IMR-90 (cell line): Measurements from ENCODE around the gene RSRC1. TPM values are rescaled to one million over a fixed set of nuclear protein-coding genes. Genes with fewer than 3 reads are reported as not detected.

Experiments
- ATAC-seq: fragments of 200-7000 bp; cut with Tn5 transposase; 2 replicates; pipeline ENCODE4 v1.9.1; 2020; ENCODE audit warnings: low read depth, mild to moderate bottlenecking, moderate library complexity
- BruUV-seq: library from RNA; stranded (reverse); fragments of 400-500 nt; replicated peaks from 2 replicates; lab custom pipeline; 2021; lab: Mats Ljungman, UMichigan
- CTCF ChIA-PET: fragments of 300-600 bp; formaldehyde crosslinking; extraction: SDS; loops from one replicate; lab custom pipeline; 2021; ENCODE audit warnings: antibody characterized with exemption; lab: Yijun Ruan, JAX
- POLR2A ChIA-PET: fragments of 300-600 bp; sonication (Branson Sonifier 250); formaldehyde crosslinking; loops from one replicate; lab custom pipeline; 2022; ENCODE audit warnings: antibody characterized with exemption; ENCODE audit not compliant: unreplicated experiment; lab: Charles Lee
- DNase-seq: peaks from one replicate; pipeline ENCODE4 v3.0.0; 2013
- H2AFZ ChIP-seq: replicated peaks from 2 replicates; pipeline ENCODE3; 2013; ENCODE audit warnings: low read length, mild to moderate bottlenecking; ENCODE audit not compliant: poor library complexity
- H2AK5ac ChIP-seq: 2 replicates; pipeline ENCODE4 v1.6.1; 2013; ENCODE audit warnings: low read depth, low read length, inconsistent platforms
- H2AK9ac ChIP-seq: replicated peaks from 2 replicates; pipeline ENCODE3; 2013; ENCODE audit warnings: mild to moderate bottlenecking, low read depth, low read length, moderate library complexity; ENCODE audit not compliant: poor library complexity
- H2BK120ac ChIP-seq: 2 replicates; pipeline ENCODE4 v1.6.1; 2013; ENCODE audit warnings: low read depth, low read length, inconsistent platforms
- H2BK15ac ChIP-seq: 3 replicates; pipeline ENCODE4 v1.6.1; 2013; ENCODE audit warnings: low read depth, low read length, inconsistent platforms
- H2BK20ac ChIP-seq: 2 replicates; pipeline ENCODE4 v1.6.1; 2013; ENCODE audit warnings: low read depth, mild to moderate bottlenecking, inconsistent platforms, low read length, moderate library complexity
- H2BK5ac ChIP-seq: 2 replicates; pipeline ENCODE4 v1.6.1; 2013; ENCODE audit warnings: mild to moderate bottlenecking, low read depth, low read length, inconsistent platforms; ENCODE audit not compliant: poor library complexity, severe bottlenecking
- H3K14ac ChIP-seq: replicated peaks from 2 replicates; pipeline ENCODE4 v1.6.1; 2013; ENCODE audit warnings: low read depth, low read length, inconsistent platforms
- H3K18ac ChIP-seq: 2 replicates; pipeline ENCODE4 v1.6.1; 2013; ENCODE audit warnings: low read depth, low read length, control low read depth
- H3K23ac ChIP-seq: 2 replicates; pipeline ENCODE4 v1.6.1; 2013; ENCODE audit warnings: low read depth, low read length, inconsistent platforms
- H3K27ac ChIP-seq: 2 replicates; pipeline ENCODE4 v1.5.1; 2013; ENCODE audit warnings: mild to moderate bottlenecking, control low read depth, low read length; ENCODE audit not compliant: insufficient read depth
- H3K27me3 ChIP-seq: 2 replicates; pipeline ENCODE4 v1.6.1; 2013; ENCODE audit warnings: low read length; ENCODE audit not compliant: control insufficient read depth, insufficient read depth
- H3K36me3 ChIP-seq: 2 replicates; pipeline ENCODE4 v1.6.1; 2013; ENCODE audit warnings: low read length, mixed read lengths; ENCODE audit not compliant: control insufficient read depth, insufficient read depth
- H3K4ac ChIP-seq: 2 replicates; pipeline ENCODE4 v1.6.1; 2013; ENCODE audit warnings: low read depth, low read length, inconsistent platforms
- H3K4me1 ChIP-seq: 2 replicates; pipeline ENCODE4 v1.6.1; 2013; ENCODE audit warnings: low read length, mixed read lengths; ENCODE audit not compliant: control insufficient read depth, insufficient read depth
- H3K4me2 ChIP-seq: 2 replicates; pipeline ENCODE4 v1.6.1; 2013; ENCODE audit warnings: low read depth, mild to moderate bottlenecking, control low read depth, low read length, moderate library complexity
- H3K4me3 ChIP-seq: 2 replicates; pipeline ENCODE4 v1.5.1; 2013; ENCODE audit warnings: low read depth, mild to moderate bottlenecking, control low read depth, low read length, moderate library complexity; ENCODE audit not compliant: insufficient read depth
- H3K56ac ChIP-seq: 2 replicates; pipeline ENCODE4 v1.6.1; 2013; ENCODE audit warnings: low read length, inconsistent platforms; ENCODE audit not compliant: insufficient read depth; ENCODE audit errors: extremely low read depth
- H3K79me1 ChIP-seq, 2 experiments: 2 replicates each; pipeline ENCODE4 v1.6.1; 2013; ENCODE audit warnings: low read length in 2 of 2, inconsistent platforms in 1 of 2, low read depth in 1 of 2
- H3K9ac ChIP-seq: 2 replicates; pipeline ENCODE4 v1.6.1; 2013; ENCODE audit warnings: low read depth, low read length, control low read depth
- H3K9me1 ChIP-seq: 2 replicates; pipeline ENCODE4 v1.6.1; 2013; ENCODE audit warnings: low read length, inconsistent platforms; ENCODE audit not compliant: insufficient read depth
- H3K9me3 ChIP-seq: 2 replicates; pipeline ENCODE4 v1.6.1; 2013; ENCODE audit warnings: low read length; ENCODE audit not compliant: control insufficient read depth, insufficient read depth
- H4K20me1 ChIP-seq: 2 replicates; pipeline ENCODE4 v1.6.1; 2013; ENCODE audit warnings: low read length, inconsistent platforms; ENCODE audit not compliant: insufficient read depth
- H4K5ac ChIP-seq: 2 replicates; pipeline ENCODE4 v1.6.1; 2013; ENCODE audit warnings: mild to moderate bottlenecking, low read depth, low read length, control low read depth
- H4K8ac ChIP-seq, 2 experiments: 2 replicates each; pipeline ENCODE4 v1.6.1; 2013; ENCODE audit warnings: low read depth in 2 of 2, low read length in 2 of 2, control low read depth in 1 of 2, inconsistent platforms in 1 of 2
- H4K91ac ChIP-seq: 2 replicates; pipeline ENCODE4 v1.6.1; 2013; ENCODE audit warnings: low read depth, low read length, inconsistent platforms; ENCODE audit not compliant: insufficient read depth
- BHLHE40 ChIP-seq: fragments of 150-350 bp; IDR thresholded peaks from 2 replicates; pipeline ENCODE4 v1.6.1; 2016; ENCODE audit warnings: mild to moderate bottlenecking, low read depth, low read length
- CEBPB ChIP-seq: IDR thresholded peaks from 2 replicates; pipeline ENCODE4 v1.6.1; 2012; ENCODE audit warnings: low read depth, low read length, improper control_type of control experiment
- CHD1 ChIP-seq: IDR thresholded peaks from 2 replicates; pipeline ENCODE4 v1.6.1; 2012; ENCODE audit warnings: low read depth, low read length, improper control_type of control experiment
- FOS ChIP-seq: fragments of 150-350 bp; IDR thresholded peaks from 2 replicates; pipeline ENCODE4 v1.6.1; 2016; ENCODE audit warnings: low read depth, low read length
- MAFK ChIP-seq: IDR thresholded peaks from 2 replicates; pipeline ENCODE4 v1.6.1; 2012; ENCODE audit warnings: low read depth, low read length, improper control_type of control experiment
- MAZ ChIP-seq: IDR thresholded peaks from 2 replicates; pipeline ENCODE4 v1.6.1; 2012; ENCODE audit warnings: low read depth, mild to moderate bottlenecking, low read length, improper control_type of control experiment, moderate library complexity, borderline replicate concordance
- MXI1 ChIP-seq: IDR thresholded peaks from 2 replicates; pipeline ENCODE4 v1.6.1; 2012; ENCODE audit warnings: low read depth, mild to moderate bottlenecking, low read length, moderate library complexity, borderline replicate concordance
- NFE2L2 ChIP-seq: fragments of 150-350 bp; IDR thresholded peaks from 2 replicates; pipeline ENCODE4 v1.6.1; 2016; ENCODE audit warnings: low read depth, mild to moderate bottlenecking, low read length
- POLR2A ChIP-seq: IDR thresholded peaks from 2 replicates; pipeline ENCODE4 v1.6.1; 2012; ENCODE audit warnings: mild to moderate bottlenecking, low read depth, low read length
- RAD21 ChIP-seq: IDR thresholded peaks from 2 replicates; pipeline ENCODE4 v1.6.1; 2012; ENCODE audit warnings: low read length, improper control_type of control experiment
- RCOR1 ChIP-seq: IDR thresholded peaks from 2 replicates; pipeline ENCODE4 v1.6.1; 2012; ENCODE audit warnings: mild to moderate bottlenecking, low read length, improper control_type of control experiment; ENCODE audit not compliant: insufficient replicate concordance
- RFX5 ChIP-seq: IDR thresholded peaks from 2 replicates; pipeline ENCODE4 v1.8.0; 2012; ENCODE audit warnings: low read depth, mild to moderate bottlenecking, low read length, moderate library complexity
- SMC3 ChIP-seq: fragments of 150-350 bp; IDR thresholded peaks from 2 replicates; pipeline ENCODE4 v1.6.1; 2016; ENCODE audit warnings: low read depth, mild to moderate bottlenecking, antibody characterized with exemption, low read length, moderate library complexity
- dilution Hi-C: fragments of 300-500 bp; cut with HindIII; formaldehyde crosslinking; loops from one replicate; pipeline ENCODE4 v1.14.3; 2018; ENCODE audit warnings: low sequenced_read_pairs; ENCODE audit not compliant: unreplicated experiment
- in situ Hi-C: fragments of 300-500 bp; cut with MboI; formaldehyde crosslinking; loops from 3 replicates; pipeline ENCODE4 v1.14.3; 2019; ENCODE audit warnings: low sequenced_read_pairs, inconsistent platforms, mixed read lengths
- intact Hi-C: fragments of 100-400 bp; cut with micrococcal nuclease; formaldehyde crosslinking; loops from 2 replicates; pipeline ENCODE4 v1.10.0; 2022
- polyA plus RNA-seq, 3 experiments: library from polyadenylated mRNA; depleted of rRNA; stranded (reverse); fragments of >200 nt; gene quantifications; 2 replicates each; pipeline ENCODE4 v1.2.3, GENCODE V29; 2012; ENCODE audit warnings: low replicate concordance in 1 of 3
- total RNA-seq: library from RNA; depleted of rRNA; stranded (reverse); fragments of >200 nt; gene quantifications from 2 replicates; pipeline ENCODE4 v1.2.3, GENCODE V29; 2012
- TF ChIP-seq, protein P1 (sequence below): conservative IDR thresholded peaks from 2 replicates; pipeline ENCODE4 v1.5.1; 2012; ENCODE audit warnings: mild to moderate bottlenecking, low read depth, low read length, improper control_type of control experiment
- TF ChIP-seq, protein P2 (sequence below): fragments of 150-350 bp; IDR thresholded peaks from 2 replicates; pipeline ENCODE4 v1.6.1; 2016; ENCODE audit warnings: low read depth, mild to moderate bottlenecking, low read length, moderate library complexity, borderline replicate concordance
- TF ChIP-seq, protein P3 (sequence below): fragments of 150-350 bp; IDR thresholded peaks from 2 replicates; pipeline ENCODE4 v1.6.1; 2017; ENCODE audit warnings: mild to moderate bottlenecking, antibody characterized with exemption, low read length, low read depth

The RSRC1 gene
- total and polyA plus RNA-seq, 2 of the 4 experiments (the other 2 are of a cell fraction) = 3.8 to 41.8 TPM

DNA sequence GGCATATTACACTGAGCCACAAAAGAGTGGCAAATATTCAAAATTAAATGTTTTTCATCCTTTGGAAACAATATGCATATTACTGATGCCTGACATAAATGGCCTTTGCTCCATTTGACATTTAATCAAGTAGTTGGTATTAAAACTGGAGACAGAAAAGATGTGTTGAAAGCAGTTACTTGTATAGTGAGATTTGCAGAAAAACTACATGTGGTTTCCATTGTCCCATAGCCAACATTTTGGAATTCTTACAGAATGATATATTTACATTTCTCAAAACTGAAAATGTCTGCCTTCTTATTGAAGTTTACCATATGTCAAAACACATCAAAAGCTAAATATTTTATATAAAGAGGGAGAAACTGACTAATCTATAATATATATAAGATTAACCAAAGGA lies 25.2 kb upstream of the RSRC1 start:
- Histone ChIP-seq H3K4me2 (no peak overlapping the region), H3K23ac (no peak overlapping the region), H3K79me1 (no peaks in the 10 kb centered on the region), H2AK5ac (no peak overlapping the region), H3K36me3 (no peaks in the 10 kb centered on the region), H3K27me3 (peaks cover 1% of the 10 kb centered on the region; the same call in 1 of the 2 replicates), H2BK15ac (no peak overlapping the region), H4K5ac (no peak overlapping the region), H2AFZ (no peak overlapping the region), H3K9ac (no peak overlapping the region), H3K9me1 (no peaks in the 10 kb centered on the region), H2BK20ac (no peak overlapping the region), H3K4ac (no peak overlapping the region), H4K8ac (no peak overlapping the region), H4K20me1 (no peaks in the 10 kb centered on the region), H2AK9ac (no peak overlapping the region), H2BK5ac (no peak overlapping the region), H3K56ac (no peak overlapping the region), H3K4me3 (no peak overlapping the region), H3K27ac (no peak overlapping the region), H3K18ac (no peak overlapping the region), H2BK120ac (no peak overlapping the region), H3K4me1 (no peaks in the 10 kb centered on the region), H3K9me3 (no peaks in the 10 kb centered on the region), H3K14ac (no peak overlapping the region), H4K91ac (no peak overlapping the region)
- intact Hi-C loops (no loop called here), dilution Hi-C loops (no loop called here), in situ Hi-C loops (no loop called here)
- ChIA-PET CTCF (interaction anchor here (0.6 to 1.4 kb wide), 2 partner anchors 11 to 447 kb away, joined by 3 to 4 read pairs; no protein-coding TSS in a partner anchor), POLR2A (no interaction called here)
- ATAC-seq (no peak), DNase-seq (no peak)
- no TSS peak for BruUV-seq
- TF ChIP-seq RCOR1 = no peak
- TF ChIP-seq NFE2L2 = no peak
- TF ChIP-seq MAZ = no peak
- no peak for TF ChIP-seq RAD21
- no peak for TF ChIP-seq CHD1
- no peak for TF ChIP-seq FOS
- TF ChIP-seq, protein P1, sequence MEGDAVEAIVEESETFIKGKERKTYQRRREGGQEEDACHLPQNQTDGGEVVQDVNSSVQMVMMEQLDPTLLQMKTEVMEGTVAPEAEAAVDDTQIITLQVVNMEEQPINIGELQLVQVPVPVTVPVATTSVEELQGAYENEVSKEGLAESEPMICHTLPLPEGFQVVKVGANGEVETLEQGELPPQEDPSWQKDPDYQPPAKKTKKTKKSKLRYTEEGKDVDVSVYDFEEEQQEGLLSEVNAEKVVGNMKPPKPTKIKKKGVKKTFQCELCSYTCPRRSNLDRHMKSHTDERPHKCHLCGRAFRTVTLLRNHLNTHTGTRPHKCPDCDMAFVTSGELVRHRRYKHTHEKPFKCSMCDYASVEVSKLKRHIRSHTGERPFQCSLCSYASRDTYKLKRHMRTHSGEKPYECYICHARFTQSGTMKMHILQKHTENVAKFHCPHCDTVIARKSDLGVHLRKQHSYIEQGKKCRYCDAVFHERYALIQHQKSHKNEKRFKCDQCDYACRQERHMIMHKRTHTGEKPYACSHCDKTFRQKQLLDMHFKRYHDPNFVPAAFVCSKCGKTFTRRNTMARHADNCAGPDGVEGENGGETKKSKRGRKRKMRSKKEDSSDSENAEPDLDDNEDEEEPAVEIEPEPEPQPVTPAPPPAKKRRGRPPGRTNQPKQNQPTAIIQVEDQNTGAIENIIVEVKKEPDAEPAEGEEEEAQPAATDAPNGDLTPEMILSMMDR = no peak
- TF ChIP-seq BHLHE40 = no peak
- TF ChIP-seq, protein P2, sequence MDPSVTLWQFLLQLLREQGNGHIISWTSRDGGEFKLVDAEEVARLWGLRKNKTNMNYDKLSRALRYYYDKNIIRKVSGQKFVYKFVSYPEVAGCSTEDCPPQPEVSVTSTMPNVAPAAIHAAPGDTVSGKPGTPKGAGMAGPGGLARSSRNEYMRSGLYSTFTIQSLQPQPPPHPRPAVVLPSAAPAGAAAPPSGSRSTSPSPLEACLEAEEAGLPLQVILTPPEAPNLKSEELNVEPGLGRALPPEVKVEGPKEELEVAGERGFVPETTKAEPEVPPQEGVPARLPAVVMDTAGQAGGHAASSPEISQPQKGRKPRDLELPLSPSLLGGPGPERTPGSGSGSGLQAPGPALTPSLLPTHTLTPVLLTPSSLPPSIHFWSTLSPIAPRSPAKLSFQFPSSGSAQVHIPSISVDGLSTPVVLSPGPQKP = no peak
- TF ChIP-seq MXI1 = no peak
- TF ChIP-seq POLR2A = no peak
- no peak for TF ChIP-seq CEBPB
- TF ChIP-seq MAFK = no peak
- TF ChIP-seq SMC3 = no peak
- TF ChIP-seq, protein P3, sequence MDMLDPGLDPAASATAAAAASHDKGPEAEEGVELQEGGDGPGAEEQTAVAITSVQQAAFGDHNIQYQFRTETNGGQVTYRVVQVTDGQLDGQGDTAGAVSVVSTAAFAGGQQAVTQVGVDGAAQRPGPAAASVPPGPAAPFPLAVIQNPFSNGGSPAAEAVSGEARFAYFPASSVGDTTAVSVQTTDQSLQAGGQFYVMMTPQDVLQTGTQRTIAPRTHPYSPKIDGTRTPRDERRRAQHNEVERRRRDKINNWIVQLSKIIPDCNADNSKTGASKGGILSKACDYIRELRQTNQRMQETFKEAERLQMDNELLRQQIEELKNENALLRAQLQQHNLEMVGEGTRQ = no peak
- no peak for TF ChIP-seq RFX5
